GM08714 (cell line): ENCODE measurements around the gene UMODL1.

Source experiments
- H3K4me3 ChIP-seq: fragments of 200-500 bp; sonication (Bioruptor generic); 2 replicates; pipeline ENCODE4 v1.5.1; 2014; ENCODE audit warnings: mild to moderate bottlenecking, low read length, inconsistent platforms
- ZNF274 ChIP-seq: IDR thresholded peaks from 2 replicates; pipeline ENCODE4 v1.6.1; 2012; ENCODE audit warnings: mild to moderate bottlenecking, low read depth, low read length

The UMODL1 gene

GRCh38 chr21:42089665-42090310 is 18.7 kb downstream of the UMODL1 start:
- no peak for TF ChIP-seq ZNF274
- no peak overlapping the region for H3K4me3 ChIP-seq

GRCh38 chr21:42091899-42092508 is 20.9 kb downstream of the UMODL1 start:
- H3K4me3 ChIP-seq, result no peak overlapping the region
- TF ChIP-seq ZNF274, result no peak

- no peak for TF ChIP-seq ZNF274
- H3K4me3 ChIP-seq, result no peak overlapping the region
Measured at GRCh38 chr21:42092771-42093170, 21.7 kb downstream of the UMODL1 start.

- no peak for TF ChIP-seq ZNF274
- no peak overlapping the region for H3K4me3 ChIP-seq
Measured at GRCh38 chr21:42093186-42093585, 22.1 kb downstream of the UMODL1 start.

GRCh38 chr21:42093991-42094421 is 22.9 kb downstream of the UMODL1 start:
- H3K4me3 ChIP-seq, result no peak overlapping the region
- no peak for TF ChIP-seq ZNF274

GRCh38 chr21:42094811-42095210 is 23.7 kb downstream of the UMODL1 start:
- no peak for TF ChIP-seq ZNF274
- no peak overlapping the region for H3K4me3 ChIP-seq

GRCh38 chr21:42095581-42095980 is 24.5 kb downstream of the UMODL1 start:
- H3K4me3 ChIP-seq, result no peak overlapping the region
- no peak for TF ChIP-seq ZNF274

GRCh38 chr21:42096566-42096965 is 25.4 kb downstream of the UMODL1 start:
- TF ChIP-seq ZNF274, result no peak
- H3K4me3 ChIP-seq, result no peak overlapping the region

GRCh38 chr21:42097274-42097673 is 26.2 kb downstream of the UMODL1 start:
- H3K4me3 ChIP-seq, result no peak overlapping the region
- TF ChIP-seq ZNF274, result no peak

GRCh38 chr21:42097860-42098454 is 26.8 kb downstream of the UMODL1 start:
- H3K4me3 ChIP-seq, result no peak overlapping the region
- no peak for TF ChIP-seq ZNF274

GRCh38 chr21:42098957-42099505 is 27.9 kb downstream of the UMODL1 start:
- H3K4me3 ChIP-seq, result no peak overlapping the region
- TF ChIP-seq ZNF274, result no peak

GRCh38 chr21:42101246-42101645 is 30.1 kb downstream of the UMODL1 start:
- TF ChIP-seq ZNF274, result no peak
- no peak overlapping the region for H3K4me3 ChIP-seq

GRCh38 chr21:42102076-42102475 is 31.0 kb downstream of the UMODL1 start:
- no peak for TF ChIP-seq ZNF274
- H3K4me3 ChIP-seq, result no peak overlapping the region

- H3K4me3 ChIP-seq, result no peak overlapping the region
- no peak for TF ChIP-seq ZNF274
Measured at GRCh38 chr21:42102526-42102925, 31.4 kb downstream of the UMODL1 start.

GRCh38 chr21:42102991-42103390 is 31.9 kb downstream of the UMODL1 start:
- H3K4me3 ChIP-seq, result no peak overlapping the region
- TF ChIP-seq ZNF274, result no peak
